Measurements from ENCODE around the gene RNF13. TPM values are rescaled to one million over a fixed set of nuclear protein-coding genes. Genes with fewer than 3 reads are reported as not detected.

Gene RNF13
- total RNA-seq, 1 experiment from 2014 or later: 36.5 TPM

GRCh38 chr3:149800693-149801092 is 12.3 kb upstream of the RNF13 start:
- no peaks in the 10 kb centered on the region for H3K9me3 Mint-ChIP-seq (ENCODE audit: unreplicated experiment)
- POLR2A ChIA-PET: interaction anchor here (0.7 kb wide), 1 partner anchor 9 kb away, joined by 4 read pairs; the partner anchor contains the start of gene ANKUB1
- no peaks in the 10 kb centered on the region for H3K27me3 Mint-ChIP-seq (ENCODE audit: insufficient read depth, unreplicated experiment)
- no peak for TF ChIP-seq CTCF (IDR thresholded peaks at IDR 0.05; ENCODE audit: unreplicated experiment)
- CTCF ChIA-PET: interaction anchor here (1.3 to 4.7 kb wide), 4 partner anchors 7 to 305 kb away, joined by 4 to 40 read pairs (median 8); no protein-coding TSS in a partner anchor
- H3K4me3 Mint-ChIP-seq (ENCODE audit: unreplicated experiment): no peak overlapping the region
- DNase-seq (ENCODE audit: unreplicated experiment): no peak
- no TSS peak for BruUV-seq (replicated peaks)
- no peaks in the 10 kb centered on the region for H3K36me3 Mint-ChIP-seq (ENCODE audit: insufficient read depth, unreplicated experiment)
- intact Hi-C loops (cut with micrococcal nuclease): no loop called here
- no peaks in the 10 kb centered on the region for H3K4me1 Mint-ChIP-seq (ENCODE audit: insufficient read depth, unreplicated experiment)
- H3K27ac Mint-ChIP-seq (ENCODE audit: low read depth, unreplicated experiment): no peak overlapping the region

- Mint-ChIP-seq H3K9me3 (ENCODE audit: unreplicated experiment) (no peaks in the 10 kb centered on the region), H3K27me3 (ENCODE audit: insufficient read depth, unreplicated experiment) (no peaks in the 10 kb centered on the region), H3K36me3 (ENCODE audit: insufficient read depth, unreplicated experiment) (no peaks in the 10 kb centered on the region), H3K4me1 (ENCODE audit: insufficient read depth, unreplicated experiment) (no peaks in the 10 kb centered on the region), H3K27ac (ENCODE audit: low read depth, unreplicated experiment) (no peak overlapping the region), H3K4me3 (ENCODE audit: unreplicated experiment) (no peak overlapping the region)
- ChIA-PET CTCF (interaction anchor here (0.6 to 2.0 kb wide), 4 partner anchors 30 to 306 kb away, joined by 3 to 8 read pairs (median 6); no protein-coding TSS in a partner anchor), POLR2A (interaction anchor here (0.7 kb wide), 1 partner anchor 9 kb away, joined by 4 read pairs; the partner anchor contains the start of gene ANKUB1)
- DNase-seq (ENCODE audit: unreplicated experiment): no peak
- intact Hi-C loops (cut with micrococcal nuclease): no loop called here
- no TSS peak for BruUV-seq (replicated peaks)
- no peak for TF ChIP-seq CTCF (IDR thresholded peaks at IDR 0.05; ENCODE audit: unreplicated experiment)
Measured at GRCh38 chr3:149801195-149801594, 11.8 kb upstream of the RNF13 start.

- POLR2A ChIA-PET: no interaction called here
- no peak for DNase-seq (ENCODE audit: unreplicated experiment)
- TF ChIP-seq CTCF (IDR thresholded peaks at IDR 0.05; ENCODE audit: unreplicated experiment): no peak
- Mint-ChIP-seq H3K27me3 (ENCODE audit: insufficient read depth, unreplicated experiment) (no peaks in the 10 kb centered on the region), H3K4me3 (ENCODE audit: unreplicated experiment) (no peak overlapping the region), H3K4me1 (ENCODE audit: insufficient read depth, unreplicated experiment) (no peaks in the 10 kb centered on the region), H3K27ac (ENCODE audit: low read depth, unreplicated experiment) (no peak overlapping the region), H3K9me3 (ENCODE audit: unreplicated experiment) (no peaks in the 10 kb centered on the region), H3K36me3 (ENCODE audit: insufficient read depth, unreplicated experiment) (no peaks in the 10 kb centered on the region)
- intact Hi-C loops (cut with micrococcal nuclease): no loop called here
- BruUV-seq (replicated peaks): no TSS peak
- CTCF ChIA-PET: interaction anchor here (0.6 to 1.5 kb wide), 4 partner anchors 33 to 642 kb away, joined by 3 to 7 read pairs (median 4); no protein-coding TSS in a partner anchor
Measured at GRCh38 chr3:149801639-149802038, 11.4 kb upstream of the RNF13 start.

- no peak for TF ChIP-seq CTCF (IDR thresholded peaks at IDR 0.05; ENCODE audit: unreplicated experiment)
- H3K36me3 Mint-ChIP-seq (ENCODE audit: insufficient read depth, unreplicated experiment): no peaks in the 10 kb centered on the region
- no peaks in the 10 kb centered on the region for H3K27me3 Mint-ChIP-seq (ENCODE audit: insufficient read depth, unreplicated experiment)
- BruUV-seq (replicated peaks): no TSS peak
- ChIA-PET CTCF (interaction anchor here (3.7 kb wide), 1 partner anchor 40 kb away, joined by 307 read pairs; no protein-coding TSS in a partner anchor), POLR2A (no interaction called here)
- no peak overlapping the region for H3K27ac Mint-ChIP-seq (ENCODE audit: low read depth, unreplicated experiment)
- DNase-seq (ENCODE audit: unreplicated experiment): no peak
- H3K4me1 Mint-ChIP-seq (ENCODE audit: insufficient read depth, unreplicated experiment): peaks cover 5% of the 10 kb centered on the region
- H3K4me3 Mint-ChIP-seq (ENCODE audit: unreplicated experiment): no peak overlapping the region
- intact Hi-C loops (cut with micrococcal nuclease): no loop called here
- H3K9me3 Mint-ChIP-seq (ENCODE audit: unreplicated experiment): no peaks in the 10 kb centered on the region
Measured at GRCh38 chr3:149806171-149806778, 6.7 kb upstream of the RNF13 start.

Measured in MCF 10A (cell line).